Right lobe of liver (tissue), 6 donors: Measurements from ENCODE around the gene PRKD2. TPM values are rescaled to one million over a fixed set of nuclear protein-coding genes. Genes with fewer than 3 reads are reported as not detected.

Experiments
- ATAC-seq, 4 donors: fragments of 200-7000 bp; cut with Tn5 transposase; one replicate each; pipeline ENCODE4 v1.9.1; 2020; ENCODE audit warnings: mild to moderate bottlenecking in 4 of 4, moderate library complexity in 4 of 4
- DNase-seq, 3 donors: peaks; one replicate each; pipeline ENCODE4 v3.0.0-alpha.2; 2020
- H3K27ac ChIP-seq, 3 donors: fragments of 200-600 bp; one replicate each; pipeline ENCODE4 v1.8.0; 2022
- H3K27me3 ChIP-seq, 2 donors: fragments of 200-600 bp; one replicate each; pipeline ENCODE4 v1.8.0; 2022
- H3K36me3 ChIP-seq, 4 donors: fragments of 200-600 bp; sonication (generic) in 1 of 4; one replicate each; pipeline versions ENCODE4 v1.5.1 to v1.8.0; 2017 to 2022; ENCODE audit warnings: control low read depth in 1 of 4
- H3K4me1 ChIP-seq, 4 donors: fragments of 200-600 bp; sonication (generic) in 1 of 4; one replicate each; pipeline versions ENCODE4 v1.5.1 to v1.8.0; 2017 to 2022; ENCODE audit warnings: control low read depth in 1 of 4
- H3K4me3 ChIP-seq, 3 donors: fragments of 200-600 bp; one replicate each; pipeline ENCODE4 v1.8.0; 2022
- H3K9me3 ChIP-seq, 4 donors: fragments of 200-600 bp; sonication (generic) in 1 of 4; one replicate each; pipeline versions ENCODE4 v1.5.1 to v1.8.0; 2017 to 2022; ENCODE audit warnings: control low read depth in 1 of 4
- CTCF ChIP-seq, 4 donors: fragments of 200-600 bp in 3 of 4; fragments of 450-650 bp in 1 of 4; IDR thresholded peaks; one replicate each; pipeline versions ENCODE4 v1.5.1 to v1.8.0; 2016 to 2022; ENCODE audit warnings: antibody characterized with exemption in 4 of 4, mild to moderate bottlenecking in 2 of 4
- POLR2A ChIP-seq: fragments of 450-650 bp; IDR thresholded peaks from one replicate; pipeline ENCODE4 v1.6.1; 2017; ENCODE audit warnings: antibody characterized with exemption, mild to moderate bottlenecking
- WGBS: methylation state at CpG from one replicate; pipeline ENCODE4 v1.1.6; 2018; ENCODE audit warnings: low coverage, low lambda C conversion rate; ENCODE audit not compliant: insufficient coverage; ENCODE audit errors: missing lambda C conversion rate; 5-methylcytosine and 5-hydroxymethylcytosine counted together
- intact Hi-C, 2 donors: fragments of 100-400 bp; cut with DNase I; formaldehyde crosslinking; loops; one replicate each; pipeline versions ENCODE4 v1.11.2 to v1.14.1; 2022
- total RNA-seq, 6 experiments: library from RNA; depleted of rRNA in 2 of 6; stranded (reverse); fragments of >200 nt in 2 of 6; fragmentation: NEBNext Ultra II Directional in 3 of 6; extraction: Animal tissue kit (Norgen Biotek cat#: 25700) in 3 of 6; gene quantifications; one replicate each; pipeline versions ENCODE4 v1.1.0 to v1.2.4, GENCODE V29; 2016 to 2023
- donor health status: DM: no; HTN: yes; CAD: no.
- donor health status: DM: no; HTN: no; CAD: no.
- donor health status: DM: no; HTN: no; CAD: no.
- donor health status: DM: no; HTN: yes; CAD: no.
- donor health status: DM: no; HTN: yes; CAD: no.

PRKD2 gene
- total RNA-seq, 6 experiments from 2014 or later = 15.1 to 20.2 (median 16.9) TPM

GRCh38 chr19:46760363-46760762 is 43.4 kb upstream of the PRKD2 start:
- Histone ChIP-seq H3K4me3 (no peak overlapping the region), H3K27me3 (no peaks in the 10 kb centered on the region), H3K27ac (no peak overlapping the region), H3K36me3 (no peaks in the 10 kb centered on the region), H3K4me1 (peaks cover 0 to 12% (median 0%) of the 10 kb centered on the region in 4 donors), H3K9me3 (no peaks in the 10 kb centered on the region)
- no peak for DNase-seq
- intact Hi-C loops = no loop called here
- 80% methylated on average over 2 of the region's 5 CpGs for WGBS
- no peak for ATAC-seq
- TF ChIP-seq CTCF (IDR thresholded peaks at IDR 0.05) (no peak), POLR2A (no peak)

GRCh38 chr19:46759817-46760333 is 43.0 kb upstream of the PRKD2 start:
- no peaks in the 10 kb centered on the region for H3K9me3 ChIP-seq

GRCh38 chr19:46759206-46759605 is 42.3 kb upstream of the PRKD2 start:
- 73% methylated on average over 6 of the region's 6 CpGs for WGBS
- Histone ChIP-seq H3K4me3 (no peak overlapping the region), H3K36me3 (no peaks in the 10 kb centered on the region), H3K4me1 (peaks cover 0 to 12% (median 0%) of the 10 kb centered on the region in 4 donors), H3K9me3 (no peaks in the 10 kb centered on the region), H3K27me3 (no peaks in the 10 kb centered on the region), H3K27ac (no peak overlapping the region)
- ATAC-seq (no peak), DNase-seq (no peak)
- TF ChIP-seq POLR2A = no peak
- no peak for TF ChIP-seq CTCF (IDR thresholded peaks at IDR 0.05)
- intact Hi-C loops = loop anchor here (5.0 to 10.0 kb wide), 2 partner anchors 83 to 236 kb away; no protein-coding TSS in a partner anchor

More at GRCh38 chr19:46759817-46760333, 43.0 kb upstream of the PRKD2 start:
- intact Hi-C loops = loop anchor here (5.0 to 10.0 kb wide), 2 partner anchors 82 to 235 kb away; no protein-coding TSS in a partner anchor
- ATAC-seq = no peak
- WGBS = 60% methylated on average over 5 of the region's 7 CpGs
- no peak for DNase-seq
- TF ChIP-seq CTCF (IDR thresholded peaks at IDR 0.05) (no peak), POLR2A (no peak)
- Histone ChIP-seq H3K4me3 (no peak overlapping the region), H3K36me3 (no peaks in the 10 kb centered on the region), H3K4me1 (peaks cover 0 to 12% (median 0%) of the 10 kb centered on the region in 4 donors), H3K27me3 (no peaks in the 10 kb centered on the region), H3K27ac (no peak overlapping the region)

- ATAC-seq (peak in 2 of 4 donors; percentile 3 to 9), DNase-seq (peak in 1 of 3 donors; percentile 52)
- Histone ChIP-seq H3K9me3 (no peaks in the 10 kb centered on the region), H3K27ac (no peak overlapping the region), H3K4me1 (peaks cover 0 to 10% (median 0%) of the 10 kb centered on the region in 4 donors), H3K27me3 (no peaks in the 10 kb centered on the region), H3K4me3 (no peak overlapping the region), H3K36me3 (no peaks in the 10 kb centered on the region)
- 76% methylated on average over 14 of the region's 30 CpGs for WGBS
- no peak for TF ChIP-seq POLR2A
- no peak for TF ChIP-seq CTCF (IDR thresholded peaks at IDR 0.05)
- intact Hi-C loops = loop anchor here (5.0 to 10.0 kb wide), 2 partner anchors 86 to 238 kb away; no protein-coding TSS in a partner anchor
Observed at GRCh38 chr19:46756544-46756888, 39.6 kb upstream of the PRKD2 start.
